ENCODE results near the gene NAA38. TPM values are rescaled to one million over a fixed set of nuclear protein-coding genes. Genes with fewer than 3 reads are reported as not detected.

Gene NAA38
- total RNA-seq, 6 experiments from 2014 or later = 27.2 to 43.0 (median 30.8) TPM

DNA sequence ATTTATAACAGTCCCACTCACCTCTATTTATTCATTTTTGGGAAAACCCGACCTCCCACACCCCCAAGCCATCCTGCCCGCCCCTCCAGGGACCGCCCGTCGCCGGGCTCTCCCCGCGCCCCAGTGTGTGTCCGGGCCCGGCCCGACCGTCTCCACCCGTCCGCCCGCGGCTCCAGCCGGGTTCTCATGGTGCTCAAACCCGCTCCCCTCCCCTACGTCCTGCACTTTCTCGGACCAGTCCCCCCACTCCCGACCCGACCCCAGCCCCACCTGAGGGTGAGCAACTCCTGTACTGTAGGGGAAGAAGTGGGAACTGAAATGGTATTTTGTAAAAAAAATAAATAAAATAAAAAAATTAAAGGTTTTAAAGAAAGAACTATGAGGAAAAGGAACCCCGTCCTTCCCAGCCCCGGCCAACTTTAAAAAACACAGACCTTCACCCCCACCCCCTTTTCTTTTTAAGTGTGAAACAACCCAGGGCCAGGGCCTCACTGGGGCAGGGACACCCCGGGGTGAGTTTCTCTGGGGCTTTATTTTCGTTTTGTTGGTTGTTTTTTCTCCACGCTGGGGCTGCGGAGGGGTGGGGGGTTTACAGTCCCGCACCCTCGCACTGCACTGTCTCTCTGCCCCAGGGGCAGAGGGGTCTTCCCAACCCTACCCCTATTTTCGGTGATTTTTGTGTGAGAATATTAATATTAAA, 3.1 kb downstream of the NAA38 start:
- 81% methylated on average over 29 of the region's 31 CpGs for WGBS (ENCODE audit: insufficient coverage, low coverage, low lambda C conversion rate, missing lambda C conversion rate)
- TF ChIP-seq, protein P1, sequence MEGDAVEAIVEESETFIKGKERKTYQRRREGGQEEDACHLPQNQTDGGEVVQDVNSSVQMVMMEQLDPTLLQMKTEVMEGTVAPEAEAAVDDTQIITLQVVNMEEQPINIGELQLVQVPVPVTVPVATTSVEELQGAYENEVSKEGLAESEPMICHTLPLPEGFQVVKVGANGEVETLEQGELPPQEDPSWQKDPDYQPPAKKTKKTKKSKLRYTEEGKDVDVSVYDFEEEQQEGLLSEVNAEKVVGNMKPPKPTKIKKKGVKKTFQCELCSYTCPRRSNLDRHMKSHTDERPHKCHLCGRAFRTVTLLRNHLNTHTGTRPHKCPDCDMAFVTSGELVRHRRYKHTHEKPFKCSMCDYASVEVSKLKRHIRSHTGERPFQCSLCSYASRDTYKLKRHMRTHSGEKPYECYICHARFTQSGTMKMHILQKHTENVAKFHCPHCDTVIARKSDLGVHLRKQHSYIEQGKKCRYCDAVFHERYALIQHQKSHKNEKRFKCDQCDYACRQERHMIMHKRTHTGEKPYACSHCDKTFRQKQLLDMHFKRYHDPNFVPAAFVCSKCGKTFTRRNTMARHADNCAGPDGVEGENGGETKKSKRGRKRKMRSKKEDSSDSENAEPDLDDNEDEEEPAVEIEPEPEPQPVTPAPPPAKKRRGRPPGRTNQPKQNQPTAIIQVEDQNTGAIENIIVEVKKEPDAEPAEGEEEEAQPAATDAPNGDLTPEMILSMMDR (IDR thresholded peaks at IDR 0.05) = no peak
- TF ChIP-seq POLR2A (IDR thresholded peaks at IDR 0.05) = no peak
- H3K9me3 ChIP-seq = no peaks in the 10 kb centered on the region
- H3K27me3 ChIP-seq = no peaks in the 10 kb centered on the region
- peak in 2 of 3 donors; percentile 24 to 58 for DNase-seq
- no peak overlapping the region for H3K27ac ChIP-seq
- H3K36me3 ChIP-seq = peaks cover 0 to 45% (median 17%) of the 10 kb centered on the region in 4 donors
- H3K4me3 ChIP-seq = no peak overlapping the region
- intact Hi-C loops (cut with DNase I) = loop anchor here in 1 of 2 donors (5.0 kb wide), 1 partner anchor 37 kb away; no protein-coding TSS in a partner anchor
- peaks cover 0 to 22% (median 7%) of the 10 kb centered on the region in 4 donors for H3K4me1 ChIP-seq
- no peak for ATAC-seq

DNA sequence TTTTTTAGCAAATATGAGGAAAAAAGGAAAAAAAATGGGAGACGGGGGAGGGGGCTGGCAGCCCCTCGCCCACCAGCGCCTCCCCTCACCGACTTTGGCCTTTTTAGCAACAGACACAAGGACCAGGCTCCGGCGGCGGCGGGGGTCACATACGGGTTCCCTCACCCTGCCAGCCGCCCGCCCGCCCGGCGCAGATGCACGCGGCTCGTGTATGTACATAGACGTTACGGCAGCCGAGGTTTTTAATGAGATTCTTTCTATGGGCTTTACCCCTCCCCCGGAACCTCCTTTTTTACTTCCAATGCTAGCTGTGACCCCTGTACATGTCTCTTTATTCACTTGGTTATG, 3.7 kb downstream of the NAA38 start:
- Histone ChIP-seq H3K4me3 (no peak overlapping the region), H3K36me3 (peaks cover 0 to 48% (median 19%) of the 10 kb centered on the region in 4 donors), H3K4me1 (peaks cover 0 to 18% (median 5%) of the 10 kb centered on the region in 4 donors), H3K9me3 (no peaks in the 10 kb centered on the region), H3K27ac (no peak overlapping the region), H3K27me3 (no peaks in the 10 kb centered on the region)
- TF ChIP-seq, protein P1 (IDR thresholded peaks at IDR 0.05) = no peak
- TF ChIP-seq POLR2A (IDR thresholded peaks at IDR 0.05) = no peak
- no peak for DNase-seq
- intact Hi-C loops (cut with DNase I) = loop anchor here in 1 of 2 donors (5.0 kb wide), 1 partner anchor 36 kb away; no protein-coding TSS in a partner anchor
- no peak for ATAC-seq
- WGBS (ENCODE audit: insufficient coverage, low coverage, low lambda C conversion rate, missing lambda C conversion rate) = 66% methylated on average over 12 of the region's 21 CpGs

DNA sequence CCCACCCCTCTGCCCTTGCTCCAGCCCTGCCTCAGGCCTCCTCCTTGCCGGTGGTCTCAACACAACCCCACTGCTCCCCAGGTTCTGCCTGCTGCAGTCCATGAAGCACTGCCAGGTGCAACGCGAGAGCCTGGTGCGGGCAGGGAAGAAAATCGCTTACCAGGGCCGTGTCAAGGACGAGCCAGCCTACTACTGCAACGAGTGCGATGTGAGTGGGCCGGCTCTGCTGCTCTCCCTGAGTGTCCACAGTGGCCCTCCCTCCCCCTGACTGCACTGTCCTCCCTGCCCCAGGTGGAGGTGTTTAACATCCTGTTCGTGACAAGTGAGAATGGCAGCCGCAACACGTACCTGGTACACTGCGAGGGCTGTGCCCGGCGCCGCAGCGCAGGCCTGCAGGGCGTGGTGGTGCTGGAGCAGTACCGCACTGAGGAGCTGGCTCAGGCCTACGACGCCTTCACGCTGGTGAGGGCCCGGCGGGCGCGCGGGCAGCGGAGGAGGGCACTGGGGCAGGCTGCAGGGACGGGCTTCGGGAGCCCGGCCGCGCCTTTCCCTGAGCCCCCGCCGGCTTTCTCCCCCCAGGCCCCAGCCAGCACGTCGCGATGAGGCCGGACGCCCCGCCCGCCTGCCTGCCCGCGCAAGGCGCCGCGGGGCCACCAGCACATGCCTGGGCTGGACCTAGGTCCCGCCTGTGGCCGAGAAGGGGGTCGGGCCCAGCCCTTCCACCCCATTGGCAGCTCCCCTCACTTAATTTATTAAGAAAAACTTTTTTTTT, 4.3 kb downstream of the NAA38 start:
- intact Hi-C loops (cut with DNase I) = loop anchor here in 1 of 2 donors (5.0 kb wide), 1 partner anchor 36 kb away; no protein-coding TSS in a partner anchor
- peak in 2 of 3 donors; percentile 37 to 50 for DNase-seq

DNA sequence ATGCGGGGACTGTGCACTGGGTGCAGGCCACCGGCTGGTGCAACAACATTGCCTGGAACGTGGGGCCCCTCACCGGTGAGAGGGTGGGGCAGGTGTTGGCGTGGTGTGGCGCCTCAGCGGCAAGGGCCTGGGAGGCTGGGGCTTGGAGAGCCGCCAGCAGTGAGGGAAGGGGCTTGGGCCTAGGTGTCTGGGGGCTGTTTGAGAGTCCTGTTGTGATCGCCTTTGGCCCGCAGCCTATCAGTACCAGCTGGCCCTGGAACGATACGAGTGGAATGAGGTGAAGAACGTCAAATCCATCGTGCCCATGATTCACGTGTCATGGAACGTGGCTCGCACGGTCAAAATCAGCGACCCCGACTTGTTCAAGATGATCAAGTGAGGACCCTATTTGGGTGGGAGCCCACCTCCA, 5.1 kb downstream of the NAA38 start:
- no peaks in the 10 kb centered on the region for H3K9me3 ChIP-seq
- no peaks in the 10 kb centered on the region for H3K27me3 ChIP-seq
- peaks cover 0 to 52% (median 19%) of the 10 kb centered on the region in 4 donors for H3K36me3 ChIP-seq
- TF ChIP-seq, protein P1 (IDR thresholded peaks at IDR 0.05) = no peak
- no peak for TF ChIP-seq POLR2A (IDR thresholded peaks at IDR 0.05)
- intact Hi-C loops (cut with DNase I) = loop anchor here in 1 of 2 donors (5.0 kb wide), 1 partner anchor 35 kb away; no protein-coding TSS in a partner anchor
- 76% methylated on average over 11 of the region's 20 CpGs for WGBS (ENCODE audit: insufficient coverage, low coverage, low lambda C conversion rate, missing lambda C conversion rate)
- no peak for ATAC-seq
- no peak overlapping the region for H3K4me3 ChIP-seq
- DNase-seq = peak in 2 of 3 donors; percentile 36 to 60
- H3K4me1 ChIP-seq = peaks cover 0 to 15% (median 4%) of the 10 kb centered on the region in 4 donors
- H3K27ac ChIP-seq = no peak overlapping the region

More for the DNA sequence above, 4.3 kb downstream of the NAA38 start:
- H3K27me3 ChIP-seq = no peaks in the 10 kb centered on the region
- peaks cover 0 to 15% (median 4%) of the 10 kb centered on the region in 4 donors for H3K4me1 ChIP-seq
- no peak overlapping the region for H3K4me3 ChIP-seq
- WGBS (ENCODE audit: insufficient coverage, low coverage, low lambda C conversion rate, missing lambda C conversion rate) = 94% methylated on average over 9 of the region's 51 CpGs
- H3K9me3 ChIP-seq = no peaks in the 10 kb centered on the region
- no peak for ATAC-seq
- no peak overlapping the region for H3K27ac ChIP-seq
- peaks cover 0 to 50% (median 19%) of the 10 kb centered on the region in 4 donors for H3K36me3 ChIP-seq
- TF ChIP-seq, protein P1 (IDR thresholded peaks at IDR 0.05) = no peak
- no peak for TF ChIP-seq POLR2A (IDR thresholded peaks at IDR 0.05)

Measured in right lobe of liver (tissue), 6 donors.